Activated CD4-positive, alpha-beta T cell treated with anti-CD3 and anti-CD28 coated beads for 4 hours (primary cell): Measurements from ENCODE around the gene NFATC2IP.
"Not testable (repeated sequence)": the region's sequence is repeated elsewhere in the genome, so short reads cannot be mapped to it uniquely, and the experiment has no call there.

Experiments used
- DNase-seq, 2 donors: peaks; one replicate each; pipeline ENCODE4 v3.0.0-alpha.2; 2020

NFATC2IP gene

DNA sequence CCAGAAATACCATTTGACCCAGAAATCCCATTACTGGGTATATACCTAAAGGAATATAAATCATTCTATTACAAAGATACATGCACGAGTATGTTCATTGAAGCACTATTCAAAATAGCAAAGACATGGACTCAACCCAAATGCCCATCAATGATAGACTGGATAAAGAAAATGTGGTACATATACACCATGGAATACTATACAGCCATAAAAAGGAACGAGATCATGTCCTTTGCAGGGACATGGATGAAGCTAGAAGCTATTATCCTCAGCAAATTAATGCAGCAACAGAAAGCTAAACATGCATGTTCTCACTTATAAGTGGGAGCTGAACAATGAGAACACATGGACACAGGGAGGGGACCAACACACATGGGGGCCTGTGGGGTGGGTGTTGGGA, 24.5 kb upstream of the NFATC2IP start:
- DNase-seq: not testable (repeated sequence)

DNA sequence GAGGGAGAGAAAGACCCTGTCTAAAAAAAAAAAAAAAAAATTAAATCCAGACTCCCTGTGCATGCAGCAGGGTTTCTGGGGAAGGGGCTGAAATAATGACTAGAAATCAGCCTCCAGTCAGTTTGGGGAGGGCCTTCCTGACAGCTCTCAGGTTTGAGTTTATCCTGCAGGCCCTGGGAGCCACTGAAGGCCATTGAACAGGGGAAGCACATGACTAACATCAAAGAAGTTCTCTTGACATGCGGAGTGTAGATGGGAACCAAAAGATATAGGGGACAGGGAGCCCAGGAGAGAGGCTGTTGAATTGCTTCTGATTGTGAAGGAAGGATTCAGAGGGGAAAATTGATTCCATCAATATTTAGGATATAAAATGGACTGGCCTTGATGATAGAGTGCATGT, 22.9 kb upstream of the NFATC2IP start:
- DNase-seq: no peak

DNA sequence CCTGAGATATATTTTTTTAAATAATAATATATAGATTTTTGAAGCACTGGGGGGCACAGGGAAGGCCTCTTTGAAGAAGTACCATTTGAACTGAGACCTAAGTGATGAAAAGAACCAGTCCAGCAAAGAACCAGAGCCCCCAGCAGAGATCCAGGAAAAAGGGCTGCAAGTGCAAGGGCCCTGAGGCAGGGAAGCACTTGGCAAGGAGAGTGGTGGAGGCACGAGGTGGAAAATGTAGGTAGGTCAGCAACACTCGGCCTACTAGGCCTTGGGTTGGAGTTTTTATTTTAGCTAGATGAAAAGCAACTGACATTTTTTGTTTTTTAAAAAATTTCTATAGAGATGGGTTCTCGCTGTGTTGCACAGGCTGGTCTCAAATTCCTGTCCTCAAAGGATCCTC, 20.5 kb upstream of the NFATC2IP start:
- DNase-seq: no peak

DNA sequence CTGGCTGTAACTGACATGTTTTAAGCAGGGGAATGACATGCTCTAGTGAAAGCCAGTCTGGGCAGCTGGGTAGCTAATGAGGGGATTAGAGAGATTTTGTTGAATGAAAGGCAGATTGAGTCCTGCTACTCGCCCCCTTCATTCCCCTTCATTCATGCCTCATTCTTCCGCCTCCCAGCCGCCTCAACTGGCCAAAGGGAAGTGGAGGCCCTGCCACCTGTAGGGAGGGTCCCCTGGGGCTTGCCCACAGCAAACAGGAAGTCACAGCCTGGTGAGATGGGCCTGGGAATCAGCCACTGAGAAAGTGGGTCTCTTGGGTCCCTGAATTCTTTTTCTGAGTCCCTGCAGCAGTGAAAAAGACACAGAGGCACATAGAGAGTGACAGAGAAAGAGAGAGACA, 20.1 kb upstream of the NFATC2IP start:
- no peak for DNase-seq

DNA sequence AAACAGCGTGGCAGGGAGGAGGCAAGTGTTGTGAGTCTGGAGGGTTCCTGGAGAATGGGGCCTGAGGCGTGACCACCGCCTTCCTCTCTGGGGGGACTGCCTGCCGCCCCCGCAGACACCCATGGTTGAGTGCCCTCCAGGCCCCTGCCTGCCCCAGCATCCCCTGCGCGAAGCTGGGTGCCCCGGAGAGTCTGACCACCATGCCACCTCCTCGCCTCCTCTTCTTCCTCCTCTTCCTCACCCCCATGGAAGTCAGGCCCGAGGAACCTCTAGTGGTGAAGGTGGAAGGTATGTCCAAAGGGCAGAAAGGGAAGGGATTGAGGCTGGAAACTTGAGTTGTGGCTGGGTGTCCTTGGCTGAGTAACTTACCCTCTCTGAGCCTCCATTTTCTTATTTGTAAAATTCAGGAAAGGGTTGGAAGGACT, 18.9 kb upstream of the NFATC2IP start, which contains the start of gene CD19:
Gene CD19, plus strand, starts transcription at position 171 of the 425 bp plus-strand sequence. Its CDS starts 30 bp downstream, at position 201.
- DNase-seq: no peak

DNA sequence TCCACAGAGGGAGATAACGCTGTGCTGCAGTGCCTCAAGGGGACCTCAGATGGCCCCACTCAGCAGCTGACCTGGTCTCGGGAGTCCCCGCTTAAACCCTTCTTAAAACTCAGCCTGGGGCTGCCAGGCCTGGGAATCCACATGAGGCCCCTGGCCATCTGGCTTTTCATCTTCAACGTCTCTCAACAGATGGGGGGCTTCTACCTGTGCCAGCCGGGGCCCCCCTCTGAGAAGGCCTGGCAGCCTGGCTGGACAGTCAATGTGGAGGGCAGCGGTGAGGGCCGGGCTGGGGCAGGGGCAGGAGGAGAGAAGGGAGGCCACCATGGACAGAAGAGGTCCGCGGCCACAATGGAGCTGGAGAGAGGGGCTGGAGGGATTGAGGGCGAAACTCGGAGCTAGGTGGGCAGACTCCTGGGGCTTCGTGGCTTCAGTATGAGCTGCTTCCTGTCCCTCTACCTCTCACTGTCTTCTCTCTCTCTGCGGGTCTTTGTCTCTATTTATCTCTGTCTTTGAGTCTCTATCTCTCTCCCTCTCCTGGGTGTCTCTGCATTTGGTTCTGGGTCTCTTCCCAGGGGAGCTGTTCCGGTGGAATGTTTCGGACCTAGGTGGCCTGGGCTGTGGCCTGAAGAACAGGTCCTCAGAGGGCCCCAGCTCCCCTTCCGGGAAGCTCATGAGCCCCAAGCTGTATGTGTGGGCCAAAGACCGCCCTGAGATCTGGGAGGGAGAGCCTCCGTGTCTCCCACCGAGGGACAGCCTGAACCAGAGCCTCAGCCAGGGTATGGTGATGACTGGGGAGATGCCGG, 18.2 kb upstream of the NFATC2IP start:
- DNase-seq: no peak

DNA sequence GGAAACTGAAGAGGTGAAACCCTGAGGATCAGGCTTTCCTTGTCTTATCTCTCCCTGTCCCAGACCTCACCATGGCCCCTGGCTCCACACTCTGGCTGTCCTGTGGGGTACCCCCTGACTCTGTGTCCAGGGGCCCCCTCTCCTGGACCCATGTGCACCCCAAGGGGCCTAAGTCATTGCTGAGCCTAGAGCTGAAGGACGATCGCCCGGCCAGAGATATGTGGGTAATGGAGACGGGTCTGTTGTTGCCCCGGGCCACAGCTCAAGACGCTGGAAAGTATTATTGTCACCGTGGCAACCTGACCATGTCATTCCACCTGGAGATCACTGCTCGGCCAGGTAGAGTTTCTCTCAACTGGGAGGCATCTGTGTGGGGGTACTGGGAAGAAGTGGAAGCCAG, 17.6 kb upstream of the NFATC2IP start:
- DNase-seq: no peak

DNA sequence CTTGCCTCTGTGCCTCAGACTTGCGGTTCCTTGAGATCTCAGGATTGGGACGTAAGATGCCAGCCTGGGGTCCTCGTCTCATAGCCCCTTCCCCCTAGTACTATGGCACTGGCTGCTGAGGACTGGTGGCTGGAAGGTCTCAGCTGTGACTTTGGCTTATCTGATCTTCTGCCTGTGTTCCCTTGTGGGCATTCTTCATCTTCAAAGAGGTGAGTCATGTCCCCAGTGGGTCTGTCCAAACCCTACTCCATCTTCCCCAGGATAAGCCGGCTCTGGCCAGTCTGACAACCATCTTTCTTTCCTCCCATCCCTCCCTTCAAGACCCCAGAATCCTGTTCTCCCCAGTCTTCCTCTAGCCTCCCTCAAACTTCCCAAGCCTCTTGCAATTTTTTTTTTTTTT, 15.4 kb upstream of the NFATC2IP start:
- DNase-seq: no peak

DNA sequence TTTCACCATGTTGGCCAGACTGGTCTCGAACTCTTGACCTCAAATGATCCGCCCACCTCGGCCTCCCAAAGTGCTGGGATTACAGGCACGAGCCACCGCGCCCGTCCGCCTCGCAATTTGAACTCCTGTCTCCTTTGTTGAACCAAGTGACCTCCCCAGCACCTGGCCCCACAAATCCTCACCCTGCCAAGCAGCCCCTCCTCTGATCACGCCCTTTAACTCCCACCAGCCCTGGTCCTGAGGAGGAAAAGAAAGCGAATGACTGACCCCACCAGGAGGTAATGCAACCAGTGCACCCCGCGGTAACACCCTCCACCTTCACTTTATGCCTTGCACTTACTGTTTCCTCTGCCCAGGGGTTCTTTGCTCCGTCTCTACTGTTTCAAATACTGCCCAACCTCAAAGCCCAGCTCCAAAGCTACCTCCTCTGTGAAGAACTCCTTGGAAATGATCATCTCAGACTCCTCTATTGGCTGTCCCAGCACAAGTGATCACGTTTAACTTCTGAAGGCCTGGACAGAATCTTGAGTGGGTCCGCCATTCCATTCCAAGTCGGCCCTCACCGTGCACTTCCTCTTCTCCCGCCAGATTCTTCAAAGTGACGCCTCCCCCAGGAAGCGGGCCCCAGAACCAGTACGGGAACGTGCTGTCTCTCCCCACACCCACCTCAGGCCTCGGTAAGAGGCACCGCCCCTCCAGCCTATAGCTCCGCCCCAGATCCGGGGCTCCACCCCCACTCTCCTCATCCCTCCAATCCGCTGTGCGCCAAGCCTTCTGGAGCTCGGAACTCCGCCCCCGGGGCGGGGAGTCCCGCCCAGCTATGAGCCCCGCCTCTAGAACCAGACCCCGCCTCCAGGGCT, 14.6 kb upstream of the NFATC2IP start:
- DNase-seq: peak; percentile 79 to 80

DNA sequence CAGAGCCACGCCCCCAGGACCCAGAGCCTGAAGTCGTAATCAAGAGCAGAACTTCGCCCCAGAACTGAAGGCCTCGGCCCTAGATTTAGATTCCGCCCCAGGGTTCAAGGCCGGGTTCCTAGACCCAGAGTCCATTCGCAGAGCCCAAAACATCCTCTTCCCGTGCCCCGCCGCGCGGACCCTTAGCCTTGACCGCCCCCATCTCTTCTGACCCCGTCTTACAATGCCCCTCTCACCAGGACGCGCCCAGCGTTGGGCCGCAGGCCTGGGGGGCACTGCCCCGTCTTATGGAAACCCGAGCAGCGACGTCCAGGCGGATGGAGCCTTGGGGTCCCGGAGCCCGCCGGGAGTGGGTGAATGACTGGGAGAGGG, 14.0 kb upstream of the NFATC2IP start:
- DNase-seq: no peak

DNA sequence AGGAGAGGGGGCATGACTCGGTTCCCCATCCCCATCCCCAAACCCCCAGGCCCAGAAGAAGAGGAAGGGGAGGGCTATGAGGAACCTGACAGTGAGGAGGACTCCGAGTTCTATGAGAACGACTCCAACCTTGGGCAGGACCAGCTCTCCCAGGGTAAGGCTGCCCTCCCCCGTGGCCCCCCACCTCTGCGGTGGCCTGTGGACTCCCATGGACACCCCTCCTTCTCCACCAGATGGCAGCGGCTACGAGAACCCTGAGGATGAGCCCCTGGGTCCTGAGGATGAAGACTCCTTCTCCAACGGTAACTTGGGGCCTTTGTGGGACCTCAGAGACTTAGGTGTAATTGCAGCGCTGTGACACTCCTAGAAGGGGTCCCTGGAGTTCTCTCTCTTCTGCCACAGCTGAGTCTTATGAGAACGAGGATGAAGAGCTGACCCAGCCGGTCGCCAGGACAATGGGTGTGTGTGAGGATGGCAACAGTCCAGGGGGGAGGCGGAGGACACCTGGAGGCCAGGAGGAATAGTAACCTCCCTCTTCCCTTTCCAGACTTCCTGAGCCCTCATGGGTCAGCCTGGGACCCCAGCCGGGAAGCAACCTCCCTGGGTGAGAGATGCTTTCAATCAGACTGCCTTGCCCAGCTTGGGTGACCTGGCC, 13.4 kb upstream of the NFATC2IP start:
- DNase-seq: no peak

DNA sequence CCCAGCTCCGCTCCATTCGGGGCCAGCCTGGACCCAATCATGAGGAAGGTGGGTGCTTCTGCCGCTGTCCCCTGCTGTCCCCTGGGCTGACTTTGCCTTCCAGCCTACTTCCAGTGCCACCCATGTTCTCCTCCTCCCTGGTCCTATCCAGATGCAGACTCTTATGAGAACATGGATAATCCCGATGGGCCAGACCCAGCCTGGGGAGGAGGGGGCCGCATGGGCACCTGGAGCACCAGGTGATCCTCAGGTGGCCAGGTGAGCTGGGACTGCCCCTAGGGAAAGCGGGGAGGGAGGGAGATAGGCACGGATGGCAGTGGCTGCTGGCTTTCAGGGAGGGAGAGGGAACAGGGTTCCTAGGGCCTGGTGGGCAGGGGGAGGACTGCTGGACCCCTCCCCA, 12.0 kb upstream of the NFATC2IP start:
- DNase-seq: no peak

DNA sequence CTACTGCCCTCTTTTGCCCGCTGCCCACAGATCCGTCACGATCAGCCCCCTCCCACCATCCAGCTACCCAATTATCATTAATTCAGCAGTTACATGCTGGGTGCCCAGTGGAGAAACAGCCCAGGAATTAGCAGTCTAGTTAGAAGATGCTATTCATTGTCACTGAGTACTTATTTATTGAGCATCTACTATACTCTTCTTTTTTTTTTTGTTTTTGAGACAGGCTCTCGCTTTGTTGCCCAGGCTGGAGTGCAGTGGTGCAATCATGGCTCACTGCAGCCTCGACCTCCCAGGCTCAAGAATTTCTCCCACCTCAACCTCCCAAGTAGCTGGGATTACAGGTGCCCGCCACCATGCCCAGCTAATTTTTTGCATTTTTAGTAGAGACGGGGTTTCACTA, 10.9 kb upstream of the NFATC2IP start:
- not testable (repeated sequence) for DNase-seq

DNA sequence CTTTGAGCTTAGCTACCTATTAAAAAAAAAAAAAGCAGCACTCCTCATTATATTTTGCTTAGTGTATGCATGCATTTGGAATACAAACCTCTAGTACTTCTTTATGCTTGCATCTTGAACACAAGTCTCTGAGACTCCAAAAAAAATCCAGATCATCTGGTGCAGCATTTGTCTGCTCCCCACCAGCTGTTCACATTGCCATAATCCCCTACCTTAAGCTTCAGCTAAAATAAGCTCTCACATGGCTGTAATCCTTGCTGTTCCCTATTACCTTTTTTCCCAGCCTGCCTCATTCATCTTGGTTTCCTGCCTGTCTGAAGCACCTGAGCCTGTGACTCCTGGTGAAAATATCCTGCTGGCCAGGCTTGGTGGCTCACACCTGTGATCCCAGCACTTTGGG, 7.5 kb upstream of the NFATC2IP start:
- DNase-seq: no peak

DNA sequence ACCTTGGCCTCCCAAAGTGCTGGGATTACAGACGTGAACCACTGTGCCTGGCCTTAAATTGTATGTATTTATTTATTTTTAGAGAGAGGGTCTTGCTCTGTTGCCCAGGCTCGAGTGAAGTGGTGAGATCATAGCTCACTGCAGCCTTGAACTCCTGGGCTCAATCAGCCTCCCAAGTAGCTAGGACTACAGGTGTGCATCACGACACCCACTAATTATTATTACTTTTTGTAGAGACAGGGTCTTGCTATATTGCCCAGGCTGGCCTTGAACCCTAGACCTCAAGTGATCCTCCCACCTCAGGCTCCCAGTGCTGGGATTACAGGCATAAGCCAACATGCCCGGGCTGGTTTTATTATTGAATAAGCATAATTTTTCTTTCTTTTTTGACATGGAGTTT, 4.1 kb upstream of the NFATC2IP start:
- no peak for DNase-seq

DNA sequence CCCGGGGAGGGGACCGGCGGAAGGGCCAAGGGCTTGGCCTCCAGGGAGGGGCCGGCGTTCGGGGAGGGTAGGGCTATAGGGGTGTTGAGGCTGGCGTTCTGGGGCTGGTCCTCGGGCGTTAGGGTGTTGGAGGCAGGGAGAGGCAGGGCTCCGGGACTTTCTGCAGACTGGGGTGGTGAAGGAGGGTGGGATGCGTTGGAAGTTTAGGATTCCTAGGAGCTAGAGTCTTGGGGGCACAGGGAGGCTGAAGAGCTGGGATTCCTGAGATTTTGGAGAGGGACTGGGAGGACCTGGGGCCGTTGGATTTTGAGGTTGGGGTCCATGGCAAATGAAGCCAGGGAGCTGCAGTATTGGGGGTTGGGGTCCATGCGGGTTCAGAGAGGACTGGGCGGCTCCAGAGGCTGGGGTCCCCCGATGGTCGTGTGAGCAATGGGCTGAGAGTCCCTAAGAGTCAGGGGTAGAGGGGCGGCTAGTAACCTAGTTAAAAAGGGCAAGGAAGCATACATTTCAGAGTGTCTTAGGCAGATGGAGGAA, 740 bp downstream of the NFATC2IP start:
- no peak for DNase-seq

DNA sequence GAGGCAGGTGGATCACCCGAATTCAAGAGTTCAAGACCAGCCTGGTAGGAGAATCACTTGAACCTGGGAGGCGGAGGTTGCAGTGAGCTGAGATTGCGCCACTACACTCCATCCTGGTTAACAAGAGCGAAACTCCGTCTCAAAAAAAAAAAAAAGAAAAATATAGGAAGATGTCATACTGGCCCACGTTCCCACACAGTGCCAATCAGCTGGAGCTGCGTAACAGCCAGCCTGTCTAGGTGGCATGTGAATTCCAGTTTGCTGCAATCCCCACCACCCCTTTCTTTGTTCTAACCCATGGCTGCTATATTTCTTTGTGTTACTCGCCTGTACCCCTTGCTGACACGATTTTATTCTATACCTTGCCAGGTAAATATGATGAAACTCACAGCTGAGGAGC, 7.5 kb downstream of the NFATC2IP start:
- no peak for DNase-seq

DNA sequence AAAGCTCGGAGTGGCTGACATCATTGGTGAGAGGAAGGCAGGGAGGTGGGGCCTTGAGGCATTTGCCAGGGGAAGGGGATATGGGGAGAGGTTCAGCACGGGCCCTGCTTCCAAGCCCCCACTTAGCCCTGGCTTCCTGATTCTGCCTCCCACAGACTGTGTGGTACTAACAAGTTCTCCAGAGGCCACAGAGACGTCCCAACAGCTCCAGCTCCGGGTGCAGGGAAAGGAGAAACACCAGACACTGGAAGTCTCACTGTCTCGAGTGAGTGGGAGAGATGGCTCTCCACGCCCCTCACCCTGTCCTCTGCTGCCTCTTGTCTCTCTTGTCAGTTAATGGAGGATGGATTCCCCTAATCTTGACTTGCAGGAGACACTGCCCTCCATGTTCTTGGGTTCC, 8.1 kb downstream of the NFATC2IP start:
- no peak for DNase-seq

DNA sequence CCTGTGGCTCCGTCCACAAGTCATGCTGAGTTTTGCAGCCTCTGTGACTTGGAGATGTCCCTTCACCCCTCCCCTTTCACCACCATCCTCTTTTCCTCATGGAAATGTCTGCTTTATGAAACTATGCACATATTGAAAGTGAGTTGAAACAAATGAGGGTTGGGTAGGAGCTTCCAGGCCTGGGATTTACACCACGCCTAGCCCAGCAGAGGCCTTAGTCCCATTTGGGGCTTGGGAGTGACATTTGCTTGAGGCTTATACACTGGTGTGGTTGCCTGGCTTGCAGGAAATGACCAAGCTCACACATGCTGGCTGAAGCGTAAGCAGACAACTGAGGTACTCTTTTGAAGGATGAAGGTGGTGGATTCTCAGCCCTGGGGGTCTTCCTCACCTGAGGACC, 13.3 kb downstream of the NFATC2IP start:
- DNase-seq: no peak

DNA sequence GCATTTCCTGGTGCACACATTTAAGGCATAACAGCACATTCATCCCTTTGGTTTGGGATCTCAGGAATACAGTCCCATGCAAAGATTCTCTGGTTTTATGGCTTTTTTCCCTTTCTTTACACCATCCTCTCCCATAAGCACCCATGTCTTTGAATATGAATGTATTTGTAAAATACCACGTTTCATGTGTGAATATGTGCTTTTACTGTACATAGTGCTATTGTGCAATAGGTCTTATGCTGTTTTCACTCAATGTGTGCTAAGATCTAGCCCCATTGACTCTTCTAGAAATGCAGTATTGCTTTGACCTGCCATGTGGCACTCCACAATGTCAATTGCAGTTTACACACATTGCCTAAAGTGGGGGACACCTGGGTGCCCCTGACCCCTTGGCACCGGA, 13.8 kb downstream of the NFATC2IP start:
- no peak for DNase-seq

DNA sequence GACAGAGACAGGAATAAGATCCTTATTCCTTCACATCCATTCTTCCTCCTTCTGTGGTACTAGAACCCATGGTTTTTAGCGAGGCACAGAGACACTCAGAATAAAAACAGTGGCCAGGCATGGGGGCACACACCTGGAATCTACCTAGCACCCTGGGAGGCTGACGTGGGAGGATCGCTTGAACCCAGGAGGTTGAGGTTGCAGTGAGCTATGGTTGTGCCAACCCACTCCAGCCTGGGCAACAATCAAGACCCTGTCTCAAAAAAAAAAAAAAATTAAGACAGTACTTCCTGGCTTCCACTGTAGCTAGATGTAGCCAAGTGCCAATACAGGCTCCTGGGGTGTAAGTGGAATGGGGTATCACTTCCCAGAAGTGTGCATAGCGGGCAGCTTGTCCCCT, 16.4 kb downstream of the NFATC2IP start:
- no peak for DNase-seq

DNA sequence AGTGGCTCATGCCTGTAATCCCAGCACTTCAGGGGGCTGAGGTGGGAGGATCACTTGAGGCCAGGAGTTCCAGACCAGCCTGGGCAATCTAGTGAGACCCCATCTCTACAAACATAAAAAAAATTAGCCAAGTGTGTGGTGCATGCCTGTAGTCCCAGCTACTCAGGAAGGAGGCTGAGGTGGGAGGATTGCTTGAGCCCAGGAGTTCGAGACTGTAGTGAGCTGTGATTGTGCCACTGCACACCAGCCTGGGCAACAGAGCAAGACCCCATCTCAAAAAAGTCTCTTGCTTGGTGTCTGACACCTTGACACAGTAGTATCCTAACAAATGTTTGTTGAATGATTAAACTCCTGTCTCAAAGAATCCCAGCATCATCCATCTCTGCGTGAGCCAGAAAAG, 19.0 kb downstream of the NFATC2IP start:
- DNase-seq: not testable (repeated sequence)

DNA sequence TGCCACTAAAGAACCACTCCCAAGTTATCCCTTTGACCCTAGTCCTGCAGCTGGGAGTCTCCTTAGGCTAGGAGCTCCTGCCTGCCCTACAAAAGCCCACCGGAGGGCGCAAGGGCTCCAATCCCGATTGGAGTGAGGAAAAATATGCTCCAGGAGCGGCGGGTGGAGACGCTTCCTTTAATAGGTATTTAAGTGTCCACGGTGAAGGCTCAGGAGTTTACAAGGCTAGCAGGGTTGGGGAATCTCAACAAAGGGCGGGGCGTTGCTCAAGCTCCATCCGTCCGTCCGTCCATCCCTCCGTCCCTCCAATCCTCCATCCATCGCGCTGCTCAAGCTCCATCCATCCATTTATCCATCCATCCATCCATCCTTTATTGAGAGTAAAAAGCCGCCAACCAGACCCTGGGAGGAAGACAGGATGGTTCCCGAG, 23.3 kb downstream of the NFATC2IP start:
- DNase-seq: peak in 1 of 2 donors; percentile 39
